GM21528 (cell line): ENCODE results near the gene ZBTB8OS.

Experiments
- ATAC-seq: cut with Tn5 transposase; IDR thresholded peaks from one replicate; pipeline ENCODE4 v1.9.1; 2021; ENCODE audit warnings: mild to moderate bottlenecking, moderate library complexity; ENCODE audit not compliant: unreplicated experiment, low FRiP score

ZBTB8OS gene

GRCh38 chr1:32613472-32613871 is 36.9 kb downstream of the ZBTB8OS start:
- no peak for ATAC-seq

- no peak for ATAC-seq
These were observed 38.0 kb downstream of the ZBTB8OS start for GRCh38 chr1:32612189-32612881.

DNA sequence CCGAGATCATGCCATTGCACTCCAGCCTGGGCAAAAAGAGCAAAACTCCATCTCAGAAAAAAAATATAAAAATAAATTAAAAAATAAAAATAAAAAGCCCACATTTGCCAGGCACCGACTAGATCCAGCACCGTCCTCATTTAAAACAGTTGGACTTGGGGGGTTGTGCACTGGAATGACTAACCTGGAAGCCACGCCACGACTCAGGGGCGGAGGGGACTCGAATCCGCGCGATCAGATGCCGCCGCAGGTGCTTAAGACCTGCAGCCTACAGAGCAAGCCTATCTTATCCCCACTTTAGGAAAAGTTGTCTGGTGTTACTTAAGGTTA is 38.5 kb downstream of the ZBTB8OS start:
- ATAC-seq, result no peak

- no peak for ATAC-seq
These were observed 41.2 kb downstream of the ZBTB8OS start for GRCh38 chr1:32609180-32609579.

GRCh38 chr1:32606565-32607371 is 43.6 kb downstream of the ZBTB8OS start:
- ATAC-seq, result no peak

GRCh38 chr1:32605711-32606424 is 44.5 kb downstream of the ZBTB8OS start:
- no peak for ATAC-seq

DNA sequence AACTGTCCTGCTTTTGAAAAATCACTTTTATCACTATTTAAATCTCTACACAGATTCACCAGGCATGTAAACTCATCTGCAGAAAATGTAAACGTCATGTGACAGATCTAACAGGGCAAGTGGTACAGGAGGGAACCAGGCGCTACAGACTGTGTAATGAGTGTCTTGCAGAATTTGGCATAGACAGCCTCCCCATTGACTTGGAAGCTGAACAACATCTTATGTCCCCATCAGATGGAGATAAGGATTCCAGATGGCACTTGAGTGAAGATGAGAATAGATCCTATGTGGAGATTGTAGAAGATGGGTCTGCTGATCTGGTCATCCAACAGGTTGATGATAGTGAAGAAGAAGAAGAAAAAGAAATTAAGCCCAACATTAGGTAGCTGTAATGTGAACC is 50.3 kb downstream of the ZBTB8OS start:
- no peak for ATAC-seq

DNA sequence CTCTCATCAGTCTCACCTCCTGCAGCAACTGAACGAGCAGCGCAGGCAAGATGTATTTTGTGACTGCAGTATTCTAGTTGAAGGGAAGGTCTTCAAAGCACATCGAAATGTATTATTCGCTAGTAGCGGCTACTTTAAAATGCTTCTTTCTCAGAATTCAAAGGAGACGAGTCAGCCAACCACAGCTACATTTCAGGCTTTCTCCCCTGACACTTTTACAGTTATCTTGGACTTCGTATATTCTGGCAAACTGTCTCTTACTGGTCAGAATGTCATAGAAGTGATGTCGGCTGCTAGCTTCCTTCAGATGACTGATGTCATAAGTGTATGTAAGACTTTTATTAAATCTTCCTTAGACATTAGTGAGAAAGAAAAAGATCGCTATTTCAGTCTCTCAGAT is 57.4 kb downstream of the ZBTB8OS start:
- ATAC-seq, result no peak

GRCh38 chr1:32580348-32581017 is 69.9 kb downstream of the ZBTB8OS start:
- ATAC-seq, result no peak
